Measurements from ENCODE around the gene CCDC192. TPM values are rescaled to one million over a fixed set of nuclear protein-coding genes. Genes with fewer than 3 reads are reported as not detected.

Gene CCDC192
- polyA plus RNA-seq, 3 donors: 1.1 to 1.2 (median 1.1) TPM

DNA sequence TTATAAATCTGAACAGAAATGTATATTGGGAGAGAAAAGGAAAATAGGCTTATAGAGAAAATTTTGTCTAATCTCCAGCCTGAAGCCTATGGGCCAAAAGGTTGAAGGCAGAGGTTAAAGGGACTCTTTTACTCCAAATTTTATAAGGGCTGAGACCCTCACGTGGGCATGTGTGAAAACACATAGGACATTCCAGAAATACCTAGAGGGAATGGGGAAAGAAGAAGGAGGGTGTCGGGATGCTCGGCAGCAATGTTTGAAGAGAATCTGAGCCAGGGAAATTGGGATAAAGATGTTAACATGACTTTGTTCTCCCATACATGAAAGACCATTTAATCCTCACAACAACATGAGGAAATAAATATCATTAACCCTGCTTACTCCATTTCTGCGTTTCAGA lies 278.3 kb downstream of the CCDC192 start:
- no peak for DNase-seq

- DNase-seq: no peak
Observed at GRCh38 chr5:127985811-127986325, 282.7 kb downstream of the CCDC192 start.

GRCh38 chr5:127987354-127988145 lies 284.4 kb downstream of the CCDC192 start:
- no peak for DNase-seq

DNA sequence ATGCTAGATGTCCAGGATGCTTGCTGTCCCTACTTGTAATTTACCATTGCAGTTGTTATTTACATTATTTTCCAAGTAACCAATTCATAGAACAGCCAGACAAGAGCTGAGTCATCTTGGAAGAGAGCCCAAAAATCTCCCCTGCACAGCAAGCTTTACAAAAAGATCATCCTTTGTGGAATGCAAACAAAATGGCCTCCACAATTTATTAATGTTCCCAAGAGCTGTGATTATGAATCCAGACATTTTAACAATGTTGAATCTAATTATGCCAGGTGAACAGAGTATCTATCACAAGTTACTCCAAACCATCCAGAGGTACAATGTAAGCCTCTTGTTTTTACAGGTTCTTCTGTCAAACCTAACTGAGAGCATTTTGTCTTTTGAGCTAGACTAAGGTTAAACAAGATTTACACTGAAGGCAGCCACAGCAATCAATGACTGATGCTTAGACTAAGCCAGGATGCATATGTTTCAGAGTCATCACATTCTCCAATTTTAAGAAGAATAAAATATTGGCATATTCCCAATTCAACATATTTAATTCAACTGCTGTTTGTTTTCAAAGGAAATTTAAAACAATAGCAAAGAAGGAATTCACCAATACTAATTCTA lies 285.1 kb downstream of the CCDC192 start:
- peak; percentile 33 for DNase-seq

Other genes with a start within 250 kb of the CCDC192 start
- 10 to 100 TPM; 79.5 to 86.6 (median 83.9) TPM for gene PRRC1, start 185.8 kb upstream of the CCDC192 start, polyA plus RNA-seq (ENCODE audit: insufficient read length in 3 of 3)
- under 1 TPM in 1 of 3 donors, not detected in 2; 0.09 TPM for gene CTXN3, start 54.3 kb upstream of the CCDC192 start, polyA plus RNA-seq (ENCODE audit: insufficient read length in 3 of 3)